ENCODE measurements around the gene PDCD1. TPM values are rescaled to one million over a fixed set of nuclear protein-coding genes. Genes with fewer than 3 reads are reported as not detected.
A peak's percentile ranks its signal among the peaks of the same experiment; 100 is the strongest.

PDCD1 gene
- total and polyA plus RNA-seq, 2 of the 13 experiments (the other 11 are each of a cell fraction or from before 2014, with no cell fraction given): 0.04 TPM; not detected in 1

- TF ChIP-seq SNAPC4 (CRISPR knock-in tag; IDR thresholded peaks at IDR 0.05): no peak
These were observed 9.2 kb upstream of the PDCD1 start (continued) for GRCh38 chr2:241867776-241868420.

GRCh38 chr2:241866790-241867645 is 8.3 kb upstream of the PDCD1 start:
- CTCF ChIA-PET (ENCODE audit: low intra/inter-chr PET ratio, low total read pairs): no interaction called here
- POLR2A ChIA-PET: interaction anchor here (1.1 to 1.4 kb wide), 2 partner anchors 59 to 96 kb away, joined by 3 to 4 read pairs; no protein-coding TSS in a partner anchor
- peaks cover 13 to 79% of the 10 kb centered on the region in 2 experiments; a peak in 4 of 5 replicates for H3K27me3 ChIP-seq (ENCODE audit: control insufficient read depth in 1 of 2, insufficient read depth in 2 of 2, low read length in 2 of 2)
- 0 out of 2 replicates have a peak, but pooled peaks cover 5% of the 10 kb centered on the region for H4K20me1 ChIP-seq (ENCODE audit: insufficient read depth, low read length)
- FAIRE-seq: no peak
- no peak overlapping the region for H3K27ac ChIP-seq (ENCODE audit: extremely low read length, insufficient read depth, low read length)
- in situ Hi-C loops (cut with HindIII; ENCODE audit: extremely low pct_ligation_motif_present, low pct_unique_long_range_greater_than_20kb) (no loop called here), intact Hi-C loops (cut with micrococcal nuclease; ENCODE audit: unreplicated experiment) (no loop called here)
- 48% methylated on average over 33 of the region's 33 CpGs for WGBS (ENCODE audit: low lambda C conversion rate)
- no peaks in the 10 kb centered on the region for H3K36me3 ChIP-seq (replicated peaks in 1 of 2; ENCODE audit: control insufficient read depth in 1 of 2, insufficient read depth in 2 of 2, low read length in 2 of 2)
- no peaks in the 10 kb centered on the region for H3K79me2 ChIP-seq (ENCODE audit: insufficient read depth, low read length)
- TF ChIP-seq SPEN (CRISPR knock-in tag; IDR thresholded peaks at IDR 0.05; ENCODE audit: low read depth) (0 out of 2 replicates have a peak, but pooled peaks have one; percentile 14), ZNF589 (CRISPR knock-in tag; conservative IDR thresholded peaks at IDR 0.05) (0 out of 2 replicates have a peak, but pooled peaks have one; percentile 16), ZNF576 (CRISPR knock-in tag; IDR thresholded peaks at IDR 0.05) (no peak)
- no peak for DNase-seq (ENCODE audit: low spot score)
- ATAC-seq: peak; percentile 21
- no peak overlapping the region for H2AFZ ChIP-seq (ENCODE audit: low read length)
- no peak overlapping the region for H3K4me2 ChIP-seq (ENCODE audit: low read depth, low read length)
- H3K9ac ChIP-seq (ENCODE audit: insufficient read depth, low read depth, low read length): no peak overlapping the region
- no peaks in the 10 kb centered on the region for H3K9me3 ChIP-seq (ENCODE audit: low read length)
- H3K4me3 ChIP-seq (replicated peaks in 1 of 3; ENCODE audit: insufficient read depth in 1 of 3, low read depth in 2 of 3, low read length in 3 of 3): no peak overlapping the region
- no TSS peak for BruUV-seq (replicated peaks)
- no peaks in the 10 kb centered on the region for H3K4me1 ChIP-seq (ENCODE audit: insufficient read depth, low read length)
